IMR-90 (cell line): Measurements from ENCODE around the gene GRB10.

Source experiments
- CEBPB ChIP-seq: IDR thresholded peaks from 2 replicates; pipeline ENCODE4 v1.6.1; 2012; ENCODE audit warnings: low read depth, low read length, improper control_type of control experiment
- CTCF ChIP-seq: conservative IDR thresholded peaks from 2 replicates; pipeline ENCODE4 v1.5.1; 2012; ENCODE audit warnings: mild to moderate bottlenecking, low read depth, low read length, improper control_type of control experiment
- FOS ChIP-seq: fragments of 150-350 bp; IDR thresholded peaks from 2 replicates; pipeline ENCODE4 v1.6.1; 2016; ENCODE audit warnings: low read depth, low read length
- NFE2L2 ChIP-seq: fragments of 150-350 bp; IDR thresholded peaks from 2 replicates; pipeline ENCODE4 v1.6.1; 2016; ENCODE audit warnings: low read depth, mild to moderate bottlenecking, low read length
- POLR2A ChIP-seq: IDR thresholded peaks from 2 replicates; pipeline ENCODE4 v1.6.1; 2012; ENCODE audit warnings: mild to moderate bottlenecking, low read depth, low read length
- RCOR1 ChIP-seq: IDR thresholded peaks from 2 replicates; pipeline ENCODE4 v1.6.1; 2012; ENCODE audit warnings: mild to moderate bottlenecking, low read length, improper control_type of control experiment; ENCODE audit not compliant: insufficient replicate concordance

GRCh38 chr7:50828801-50829200 is 46.1 kb upstream of the GRB10 start:
- TF ChIP-seq POLR2A (no peak), CTCF (no peak), FOS (no peak), CEBPB (no peak), RCOR1 (no peak), NFE2L2 (no peak)
